ENCODE results near the gene MIA3. TPM values are rescaled to one million over a fixed set of nuclear protein-coding genes. Genes with fewer than 3 reads are reported as not detected.

Gene MIA3
- total RNA-seq, 1 donor = 68.8 TPM

- no peak for DNase-seq (ENCODE audit: insufficient read length, low spot score, missing footprints)
- H3K4me3 ChIP-seq (ENCODE audit: insufficient read depth, low read length) = no peak overlapping the region
- H3K4me2 ChIP-seq (ENCODE audit: insufficient read depth, low read length) = peak overlapping the region; percentile 88
Observed at GRCh38 chr1:222709700-222710153, 91.8 kb downstream of the MIA3 start.

GRCh38 chr1:222711319-222712252, 93.7 kb downstream of the MIA3 start:
- H3K36me3 ChIP-seq (ENCODE audit: insufficient read depth, low read length) = peaks cover 11% of the 10 kb centered on the region
- peaks cover 3% of the 10 kb centered on the region for H4K20me1 ChIP-seq (ENCODE audit: insufficient read depth, low read length)
- H3K4me3 ChIP-seq (ENCODE audit: insufficient read depth, low read length) = peak overlapping the region; percentile 84
- peaks cover 11% of the 10 kb centered on the region for H3K4me1 ChIP-seq (ENCODE audit: insufficient read depth, low read length)
- DNase-seq (ENCODE audit: insufficient read length, low spot score, missing footprints) = peak; percentile 87
- peaks cover 82% of the 10 kb centered on the region for H3K79me2 ChIP-seq (ENCODE audit: insufficient read depth, low read length)
- TF ChIP-seq CTCF (IDR thresholded peaks at IDR 0.05; ENCODE audit: extremely low read depth, low read depth, low read length) = no peak
- H3K9me3 ChIP-seq (ENCODE audit: low read depth, low read length) = no peaks in the 10 kb centered on the region
- peak overlapping the region; percentile 88 for H3K4me2 ChIP-seq (ENCODE audit: insufficient read depth, low read length)
- H2AFZ ChIP-seq (ENCODE audit: low read length) = peak overlapping the region; percentile 96
- H3K27ac ChIP-seq (ENCODE audit: low read depth, low read length) = peak overlapping the region; percentile 92
- no peaks in the 10 kb centered on the region for H3K27me3 ChIP-seq (ENCODE audit: insufficient read depth, low read length)

More at GRCh38 chr1:222709700-222710153, 91.8 kb downstream of the MIA3 start:
- H3K79me2 ChIP-seq (ENCODE audit: insufficient read depth, low read length) = peaks cover 89% of the 10 kb centered on the region
- peaks cover 4% of the 10 kb centered on the region for H3K36me3 ChIP-seq (ENCODE audit: insufficient read depth, low read length)
- H3K27me3 ChIP-seq (ENCODE audit: insufficient read depth, low read length) = no peaks in the 10 kb centered on the region
- H4K20me1 ChIP-seq (ENCODE audit: insufficient read depth, low read length) = peaks cover 6% of the 10 kb centered on the region
- peaks cover 11% of the 10 kb centered on the region for H3K4me1 ChIP-seq (ENCODE audit: insufficient read depth, low read length)
- H3K27ac ChIP-seq (ENCODE audit: low read depth, low read length) = no peak overlapping the region
- H3K9me3 ChIP-seq (ENCODE audit: low read depth, low read length) = no peaks in the 10 kb centered on the region
- H2AFZ ChIP-seq (ENCODE audit: low read length) = no peak overlapping the region
- no peak for TF ChIP-seq CTCF (IDR thresholded peaks at IDR 0.05; ENCODE audit: extremely low read depth, low read depth, low read length)

GRCh38 chr1:222712253-222713090, 94.6 kb downstream of the MIA3 start, which contains the start of the genes AIDA and BROX:
Gene AIDA, minus strand, starts transcription at chr1:222712491. Its CDS starts 174 bp downstream, at chr1:222712317.
Gene BROX, plus strand, starts transcription at chr1:222712564. Its CDS starts 3,136 bp downstream, at chr1:222715700.
- Histone ChIP-seq H3K27ac (ENCODE audit: low read depth, low read length) (peak within 1 kb of the TSS; percentile 99), H3K4me1 (ENCODE audit: insufficient read depth, low read length) (peaks cover 11% of the 10 kb centered on the region), H4K20me1 (ENCODE audit: insufficient read depth, low read length) (peaks cover 3% of the 10 kb centered on the region), H3K36me3 (ENCODE audit: insufficient read depth, low read length) (peaks cover 18% of the 10 kb centered on the region), H3K79me2 (ENCODE audit: insufficient read depth, low read length) (peaks cover 76% of the 10 kb centered on the region), H3K4me2 (ENCODE audit: insufficient read depth, low read length) (peak within 1 kb of the TSS; percentile 92), H3K9me3 (ENCODE audit: low read depth, low read length) (no peaks in the 10 kb centered on the region), H3K4me3 (ENCODE audit: insufficient read depth, low read length) (peak within 1 kb of the TSS; percentile 84), H2AFZ (ENCODE audit: low read length) (peak within 1 kb of the TSS; percentile 96), H3K27me3 (ENCODE audit: insufficient read depth, low read length) (no peaks in the 10 kb centered on the region)
- TF ChIP-seq CTCF (IDR thresholded peaks at IDR 0.05; ENCODE audit: extremely low read depth, low read depth, low read length) = no peak
- DNase-seq (ENCODE audit: insufficient read length, low spot score, missing footprints) = peak; percentile 96
